GM23338 (cell line): ENCODE data around the gene SPATA13. TPM values are rescaled to one million over a fixed set of nuclear protein-coding genes. Genes with fewer than 3 reads are reported as not detected.

Source experiments
- ATAC-seq: fragments of 200-7000 bp; cut with Tn5 transposase; 3 replicates; pipeline ENCODE4 v1.9.1; 2020
- DNase-seq: peaks from one replicate; pipeline ENCODE4 v3.0.0-alpha.2; 2015; ENCODE audit warnings: low spot score
- H2AFZ ChIP-seq: fragments of 200-600 bp; sonication (generic); 2 replicates; pipeline ENCODE4 v1.8.0; 2016; ENCODE audit warnings: antibody characterized with exemption, mild to moderate bottlenecking, moderate library complexity
- H3F3A ChIP-seq: fragments of 200-600 bp; sonication (generic); replicated peaks from 2 replicates; pipeline ENCODE4 v1.8.0; 2017; ENCODE audit warnings: antibody characterized with exemption, mixed run types, low read depth
- H3K27ac ChIP-seq: fragments of 200-600 bp; sonication (generic); 2 replicates; pipeline ENCODE4 v1.6.1; 2016; ENCODE audit warnings: low read depth
- H3K27me3 ChIP-seq: fragments of 200-600 bp; sonication (generic); 2 replicates; pipeline ENCODE4 v1.8.0; 2016; ENCODE audit warnings: mild to moderate bottlenecking, mixed run types, moderate library complexity; ENCODE audit not compliant: insufficient read depth
- H3K36me3 ChIP-seq: fragments of 200-600 bp; sonication (generic); 2 replicates; pipeline ENCODE4 v1.8.0; 2016; ENCODE audit warnings: mild to moderate bottlenecking; ENCODE audit not compliant: insufficient read depth
- H3K4me1 ChIP-seq: fragments of 200-600 bp; sonication (generic); 2 replicates; pipeline ENCODE4 v1.8.0; 2016; ENCODE audit warnings: mild to moderate bottlenecking, moderate library complexity; ENCODE audit not compliant: insufficient read depth
- H3K4me2 ChIP-seq: fragments of 200-600 bp; sonication (generic); 2 replicates; pipeline ENCODE4 v1.7.1; 2017; ENCODE audit warnings: mixed run types
- H3K4me3 ChIP-seq: fragments of 200-600 bp; sonication (generic); 2 replicates; pipeline ENCODE4 v1.6.1; 2016; ENCODE audit warnings: mixed run types
- H3K79me2 ChIP-seq: fragments of 200-600 bp; sonication (generic); replicated peaks from 2 replicates; pipeline ENCODE4 v1.8.0; 2017; ENCODE audit warnings: mild to moderate bottlenecking; ENCODE audit not compliant: insufficient read depth
- H3K9me2 ChIP-seq: fragments of 200-600 bp; sonication (generic); 2 replicates; pipeline ENCODE4 v1.8.0; 2017; ENCODE audit not compliant: insufficient read depth
- H4K20me1 ChIP-seq: fragments of 200-600 bp; sonication (generic); replicated peaks from 2 replicates; pipeline ENCODE4 v1.8.0; 2017; ENCODE audit warnings: mild to moderate bottlenecking; ENCODE audit not compliant: insufficient read depth
- H3K27ac Mint-ChIP-seq: 2 replicates; pipeline ENCODE4 v1.8.0; 2020; ENCODE audit warnings: inconsistent platforms, mild to moderate bottlenecking, moderate library complexity, mixed read lengths
- H3K27me3 Mint-ChIP-seq: 3 replicates; pipeline ENCODE4 v1.8.0; 2022; ENCODE audit warnings: low read depth, mild to moderate bottlenecking, moderate library complexity, mixed read lengths, inconsistent platforms; ENCODE audit not compliant: insufficient read depth, poor library complexity
- H3K36me3 Mint-ChIP-seq: 3 replicates; pipeline ENCODE4 v1.8.0; 2021; ENCODE audit warnings: low read depth, mild to moderate bottlenecking, inconsistent platforms, moderate library complexity, mixed read lengths
- H3K4me1 Mint-ChIP-seq: 3 replicates; pipeline ENCODE4 v1.8.0; 2020; ENCODE audit warnings: mild to moderate bottlenecking, inconsistent platforms, mixed read lengths
- H3K4me3 Mint-ChIP-seq: 3 replicates; pipeline ENCODE4 v1.8.0; 2021; ENCODE audit warnings: moderate library complexity, mild to moderate bottlenecking, inconsistent platforms, mixed read lengths
- H3K9me3 Mint-ChIP-seq: 3 replicates; pipeline ENCODE4 v1.8.0; 2020; ENCODE audit warnings: moderate library complexity, mild to moderate bottlenecking, inconsistent platforms, mixed read lengths
- CREB1 ChIP-seq: fragments of 250-450 bp; sonication (Bioruptor Pico); IDR thresholded peaks from 2 replicates; pipeline ENCODE4 v1.5.0; 2020; ENCODE audit warnings: low read depth, mild to moderate bottlenecking, moderate library complexity
- CTCF ChIP-seq, 2 experiments: fragments of 200-600 bp in 1 of 2; sonication (generic) in 1 of 2; conservative IDR thresholded peaks; 2 replicates each; pipeline versions ENCODE4 v1.5.1 to v1.6.1; 2016 to 2017; ENCODE audit warnings: antibody characterized with exemption in 2 of 2, low read depth in 2 of 2, mild to moderate bottlenecking in 2 of 2, moderate library complexity in 1 of 2
- EZH2 ChIP-seq: fragments of 200-600 bp; sonication (generic); IDR thresholded peaks from one replicate; pipeline ENCODE4 v1.8.0; 2017; ENCODE audit warnings: antibody characterized with exemption, mild to moderate bottlenecking, low read depth; ENCODE audit not compliant: unreplicated experiment
- JUNB ChIP-seq: IDR thresholded peaks from one replicate; pipeline ENCODE4 v1.6.1; 2016; ENCODE audit warnings: antibody characterized with exemption; ENCODE audit not compliant: unreplicated experiment
- NANOG ChIP-seq: IDR thresholded peaks from 2 replicates; pipeline ENCODE4 v1.6.1; 2016; ENCODE audit warnings: antibody characterized with exemption, borderline replicate concordance
- POLR2AphosphoS5 ChIP-seq: IDR thresholded peaks from 2 replicates; pipeline ENCODE4 v1.6.1; 2016; ENCODE audit warnings: antibody characterized with exemption, low read depth
- STAT1 ChIP-seq: IDR thresholded peaks from one replicate; pipeline ENCODE4 v1.6.1; 2016; ENCODE audit warnings: antibody characterized with exemption; ENCODE audit not compliant: unreplicated experiment
- ZNF114 ChIP-seq: fragments of 250-450 bp; sonication (Bioruptor Pico); IDR thresholded peaks from 2 replicates; pipeline ENCODE4 v1.5.0; 2020; ENCODE audit warnings: mild to moderate bottlenecking, moderate library complexity
- ZNF331 ChIP-seq: fragments of 250-450 bp; sonication (Bioruptor Pico); IDR thresholded peaks from 2 replicates; pipeline ENCODE4 v1.5.0; 2020; ENCODE audit warnings: low read depth, mild to moderate bottlenecking, moderate library complexity
- ZNF462 ChIP-seq: fragments of 250-450 bp; sonication (Bioruptor Pico); IDR thresholded peaks from 2 replicates; pipeline ENCODE4 v1.5.0; 2020; ENCODE audit warnings: mild to moderate bottlenecking, moderate library complexity
- polyA plus RNA-seq: library from polyadenylated mRNA; unstranded; fragments of >200 nt; fragmentation: Nextera tagmentation; extraction: Ambion mirVana; gene quantifications from 2 replicates; pipeline ENCODE4 v1.2.1, GENCODE V29; 2016
- total RNA-seq: library from RNA; depleted of rRNA; stranded (reverse); fragments of >200 nt; shearing (Covaris generic); gene quantifications from 2 replicates; pipeline ENCODE4 v1.2.3, GENCODE V29; 2014
- TF ChIP-seq, protein P1 (sequence below): IDR thresholded peaks from 2 replicates; pipeline ENCODE4 v1.6.1; 2016; ENCODE audit warnings: antibody characterized with exemption
- TF ChIP-seq, protein P2 (sequence below): IDR thresholded peaks from one replicate; pipeline ENCODE4 v1.6.1; 2018; ENCODE audit warnings: antibody characterized with exemption; ENCODE audit not compliant: unreplicated experiment

SPATA13 gene
- total and polyA plus RNA-seq, 2 experiments from 2014 or later = 11.9 to 45.7 TPM

DNA sequence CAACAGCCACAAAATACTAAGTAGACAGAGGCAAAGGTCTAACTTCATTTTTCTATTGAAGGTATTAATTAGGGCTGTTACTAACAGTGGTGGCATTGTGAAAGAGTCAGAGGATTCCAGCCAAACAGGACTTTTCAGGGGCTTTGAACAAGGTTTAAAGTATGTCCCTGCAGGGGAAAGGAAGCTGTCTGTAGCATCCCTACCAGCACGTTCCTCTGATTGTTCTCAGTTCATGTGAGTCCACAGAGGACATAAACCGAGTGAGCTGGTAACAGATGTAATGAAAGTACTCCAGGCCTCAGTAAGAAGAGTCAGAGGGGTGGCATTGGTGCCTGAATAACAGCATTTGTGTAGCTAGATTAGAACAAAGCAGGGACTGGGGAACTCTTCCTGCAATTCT is 15.3 kb upstream of the SPATA13 start:
- Histone ChIP-seq H2AFZ (no peak overlapping the region), H3K27me3 (no peaks in the 10 kb centered on the region), H3K4me3 (no peak overlapping the region), H3F3A (no peaks in the 10 kb centered on the region), H3K36me3 (no peaks in the 10 kb centered on the region), H3K4me2 (no peak overlapping the region), H3K9me2 (no peaks in the 10 kb centered on the region), H3K79me2 (no peaks in the 10 kb centered on the region), H4K20me1 (no peaks in the 10 kb centered on the region), H3K27ac (no peak overlapping the region), H3K4me1 (peaks cover 31% of the 10 kb centered on the region)
- ATAC-seq (no peak), DNase-seq (no peak)
- H3K36me3 Mint-ChIP-seq = no peaks in the 10 kb centered on the region
- peaks cover 7% of the 10 kb centered on the region for H3K27me3 Mint-ChIP-seq
- peaks cover 48% of the 10 kb centered on the region for H3K4me1 Mint-ChIP-seq
- no peaks in the 10 kb centered on the region for H3K9me3 Mint-ChIP-seq
- H3K4me3 Mint-ChIP-seq = no peak overlapping the region
- TF ChIP-seq ZNF331 (no peak), JUNB (no peak), STAT1 (no peak), CTCF (conservative IDR thresholded peaks at IDR 0.05; ENCODE audit: low read depth in 2 of 2) (no peak), POLR2AphosphoS5 (no peak), EZH2 (no peak), ZNF114 (CRISPR knock-in tag) (no peak), CREB1 (no peak), NANOG (no peak), ZNF462 (CRISPR knock-in tag) (no peak)
- TF ChIP-seq, protein P1, sequence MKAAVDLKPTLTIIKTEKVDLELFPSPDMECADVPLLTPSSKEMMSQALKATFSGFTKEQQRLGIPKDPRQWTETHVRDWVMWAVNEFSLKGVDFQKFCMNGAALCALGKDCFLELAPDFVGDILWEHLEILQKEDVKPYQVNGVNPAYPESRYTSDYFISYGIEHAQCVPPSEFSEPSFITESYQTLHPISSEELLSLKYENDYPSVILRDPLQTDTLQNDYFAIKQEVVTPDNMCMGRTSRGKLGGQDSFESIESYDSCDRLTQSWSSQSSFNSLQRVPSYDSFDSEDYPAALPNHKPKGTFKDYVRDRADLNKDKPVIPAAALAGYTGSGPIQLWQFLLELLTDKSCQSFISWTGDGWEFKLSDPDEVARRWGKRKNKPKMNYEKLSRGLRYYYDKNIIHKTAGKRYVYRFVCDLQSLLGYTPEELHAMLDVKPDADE = no peak
- TF ChIP-seq, protein P2, sequence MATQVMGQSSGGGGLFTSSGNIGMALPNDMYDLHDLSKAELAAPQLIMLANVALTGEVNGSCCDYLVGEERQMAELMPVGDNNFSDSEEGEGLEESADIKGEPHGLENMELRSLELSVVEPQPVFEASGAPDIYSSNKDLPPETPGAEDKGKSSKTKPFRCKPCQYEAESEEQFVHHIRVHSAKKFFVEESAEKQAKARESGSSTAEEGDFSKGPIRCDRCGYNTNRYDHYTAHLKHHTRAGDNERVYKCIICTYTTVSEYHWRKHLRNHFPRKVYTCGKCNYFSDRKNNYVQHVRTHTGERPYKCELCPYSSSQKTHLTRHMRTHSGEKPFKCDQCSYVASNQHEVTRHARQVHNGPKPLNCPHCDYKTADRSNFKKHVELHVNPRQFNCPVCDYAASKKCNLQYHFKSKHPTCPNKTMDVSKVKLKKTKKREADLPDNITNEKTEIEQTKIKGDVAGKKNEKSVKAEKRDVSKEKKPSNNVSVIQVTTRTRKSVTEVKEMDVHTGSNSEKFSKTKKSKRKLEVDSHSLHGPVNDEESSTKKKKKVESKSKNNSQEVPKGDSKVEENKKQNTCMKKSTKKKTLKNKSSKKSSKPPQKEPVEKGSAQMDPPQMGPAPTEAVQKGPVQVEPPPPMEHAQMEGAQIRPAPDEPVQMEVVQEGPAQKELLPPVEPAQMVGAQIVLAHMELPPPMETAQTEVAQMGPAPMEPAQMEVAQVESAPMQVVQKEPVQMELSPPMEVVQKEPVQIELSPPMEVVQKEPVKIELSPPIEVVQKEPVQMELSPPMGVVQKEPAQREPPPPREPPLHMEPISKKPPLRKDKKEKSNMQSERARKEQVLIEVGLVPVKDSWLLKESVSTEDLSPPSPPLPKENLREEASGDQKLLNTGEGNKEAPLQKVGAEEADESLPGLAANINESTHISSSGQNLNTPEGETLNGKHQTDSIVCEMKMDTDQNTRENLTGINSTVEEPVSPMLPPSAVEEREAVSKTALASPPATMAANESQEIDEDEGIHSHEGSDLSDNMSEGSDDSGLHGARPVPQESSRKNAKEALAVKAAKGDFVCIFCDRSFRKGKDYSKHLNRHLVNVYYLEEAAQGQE = no peak
- no peak overlapping the region for H3K27ac Mint-ChIP-seq
